ENCODE measurements around the gene SSBP1.

GRCh38 chr7:141776374-141776773 lies 38.2 kb downstream of the SSBP1 start, which contains the start of gene TAS2R4:
- TF ChIP-seq EZH2 (IDR thresholded peaks at IDR 0.05; ENCODE audit: insufficient read depth, poor library complexity, severe bottlenecking): no peak
- TF ChIP-seq EZH2phosphoT487 (IDR thresholded peaks at IDR 0.05; ENCODE audit: insufficient read depth, low read depth): no peak

Data from GM23248 (cell line).